Right hindlimb (tissue), 1 donor: ENCODE data around the gene NELFE.
"Not testable (repeated sequence)": the region's sequence is repeated elsewhere in the genome, so short reads cannot be mapped to it uniquely, and the experiment has no call there.

Experiments used
- DNase-seq: peaks from one replicate; pipeline ENCODE4 v3.0.0-alpha.2; 2018

Gene NELFE

GRCh38 chr6:31911826-31912585 lies 46.8 kb downstream of the NELFE start:
- no peak for DNase-seq

DNA sequence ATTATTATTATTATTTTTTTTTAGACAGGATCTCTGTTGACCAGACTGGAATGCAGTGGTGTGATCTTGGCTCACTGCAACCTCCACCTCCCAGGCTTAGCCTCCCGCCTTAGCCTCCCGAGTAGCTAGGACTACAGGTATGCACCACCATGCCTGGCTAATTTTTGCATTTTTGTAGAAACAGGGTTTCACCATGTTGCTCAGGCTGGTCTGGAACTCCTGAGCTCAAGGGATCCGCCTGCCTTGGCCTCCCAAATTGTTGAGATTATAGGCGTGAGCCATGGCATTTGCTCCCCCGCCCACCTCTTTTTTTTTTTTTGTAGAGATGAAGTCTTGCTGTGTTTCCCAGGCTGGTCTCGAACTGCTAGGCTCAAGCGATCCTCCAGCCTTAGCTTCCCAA lies 49.5 kb downstream of the NELFE start:
- DNase-seq: not testable (repeated sequence)

GRCh38 chr6:31908791-31909190 lies 50.0 kb downstream of the NELFE start:
- no peak for DNase-seq

- not testable (repeated sequence) for DNase-seq
These were observed 50.5 kb downstream of the NELFE start for GRCh38 chr6:31908255-31908654.

DNA sequence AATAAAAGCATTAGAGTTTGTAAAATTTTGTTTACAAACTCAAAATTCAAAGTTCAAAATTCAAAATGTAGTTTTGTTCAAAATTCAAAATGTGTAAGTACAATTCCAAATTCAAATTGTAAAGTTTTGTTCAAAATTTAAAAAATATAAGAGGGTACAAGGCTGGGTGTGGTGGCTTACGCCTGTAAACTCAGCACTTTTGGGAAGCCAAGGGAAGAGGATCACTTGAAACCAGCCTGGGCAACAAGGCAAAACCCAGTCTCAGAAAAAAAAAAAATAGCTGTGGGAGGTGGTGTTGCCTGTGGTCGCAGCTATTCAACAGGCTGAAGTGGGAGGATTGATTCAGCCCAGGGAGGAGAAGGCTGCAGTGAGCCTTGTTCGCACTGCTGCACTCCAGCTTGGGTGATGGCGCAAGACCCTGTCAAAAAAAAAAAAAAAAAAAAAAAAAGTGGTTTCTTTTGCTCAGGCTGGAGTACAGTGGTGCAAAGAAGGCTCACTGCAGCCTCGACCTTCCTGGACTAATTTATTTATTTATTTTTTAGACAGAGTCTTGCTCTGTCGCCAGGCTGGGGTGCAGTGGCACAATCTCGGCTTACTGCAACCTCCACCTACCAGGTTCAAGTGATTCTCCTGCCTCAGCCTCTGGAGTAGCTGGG lies 51.5 kb downstream of the NELFE start:
- no peak for DNase-seq

DNA sequence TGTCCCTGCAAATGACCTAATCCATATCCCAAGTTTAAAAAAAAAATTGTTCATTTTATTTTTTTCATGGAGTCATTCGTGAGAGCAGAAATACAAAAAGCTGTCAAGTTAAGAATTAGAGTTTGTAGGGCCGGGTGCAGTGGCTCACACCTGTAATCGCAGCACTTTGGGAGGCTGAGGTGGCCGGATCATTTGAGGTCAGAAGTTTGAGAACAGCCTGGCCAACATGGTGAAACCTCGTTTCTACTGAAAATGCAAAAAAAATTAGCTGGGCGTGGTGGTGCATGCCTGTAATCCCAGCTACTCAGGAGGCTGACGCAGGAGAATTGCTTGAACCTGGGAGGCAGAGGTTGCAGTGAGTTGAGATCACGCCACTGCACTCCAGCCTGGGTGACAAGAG lies 52.0 kb downstream of the NELFE start:
- DNase-seq: not testable (repeated sequence)

GRCh38 chr6:31906122-31906521 lies 52.6 kb downstream of the NELFE start:
- DNase-seq: no peak

GRCh38 chr6:31905041-31905440 lies 53.7 kb downstream of the NELFE start:
- no peak for DNase-seq

- DNase-seq: no peak
These were observed 54.8 kb downstream of the NELFE start for GRCh38 chr6:31903957-31904356.
